Stomach (tissue), 4 donors: ENCODE data around the gene AGPS.

ENCODE experiments used
- CTCF ChIP-seq, 7 experiments: fragments of 450-650 bp in 4 of 7; fragments of 200-600 bp in 3 of 7; sonication (generic) in 3 of 7; IDR thresholded peaks; one replicate each; pipeline ENCODE4 v1.5.1; 2016 to 2019; ENCODE audit warnings: antibody characterized with exemption in 7 of 7, control low read depth in 2 of 7, mild to moderate bottlenecking in 1 of 7
- EP300 ChIP-seq: sonication (generic); formaldehyde crosslinking; IDR thresholded peaks from one replicate; pipeline ENCODE4 v1.6.1; 2017; ENCODE audit warnings: antibody characterized with exemption
- POLR2A ChIP-seq, 4 donors: fragments of 450-650 bp; IDR thresholded peaks; one replicate each; pipeline ENCODE4 v1.6.1; 2016; ENCODE audit warnings: antibody characterized with exemption in 4 of 4, control low read depth in 2 of 4, mild to moderate bottlenecking in 1 of 4, moderate library complexity in 1 of 4
- POLR2AphosphoS5 ChIP-seq, 3 donors: sonication (generic); formaldehyde crosslinking; IDR thresholded peaks; one replicate each; pipeline ENCODE4 v1.6.1; 2016; ENCODE audit warnings: antibody characterized with exemption in 3 of 3

- TF ChIP-seq EP300 (no peak), POLR2A (IDR thresholded peaks at IDR 0.05) (no peak), CTCF (IDR thresholded peaks at IDR 0.05) (no peak), POLR2AphosphoS5 (IDR thresholded peaks at IDR 0.05) (no peak)
Observed at GRCh38 chr2:177543007-177543760, 150.6 kb downstream of the AGPS start.
